HFF-Myc (cell line): ENCODE data around the gene DTNBP1.
A peak's percentile ranks its signal among the peaks of the same experiment; 100 is the strongest.

Experiments used
- DNase-seq: peaks from one replicate; pipeline ENCODE4 v3.0.0-alpha.2; 2011; ENCODE audit warnings: low read depth; ENCODE audit errors: extremely low read depth
- H3K4me3 ChIP-seq: replicated peaks from 2 replicates; pipeline ENCODE4 v1.5.1; 2011; ENCODE audit warnings: low read depth, mild to moderate bottlenecking, control low read depth, low read length
- CTCF ChIP-seq: IDR thresholded peaks from 2 replicates; pipeline ENCODE4 v1.5.1; 2012; ENCODE audit warnings: mild to moderate bottlenecking, low read depth, low read length, control low read depth; ENCODE audit errors: missing control alignments

Gene DTNBP1, protein sequence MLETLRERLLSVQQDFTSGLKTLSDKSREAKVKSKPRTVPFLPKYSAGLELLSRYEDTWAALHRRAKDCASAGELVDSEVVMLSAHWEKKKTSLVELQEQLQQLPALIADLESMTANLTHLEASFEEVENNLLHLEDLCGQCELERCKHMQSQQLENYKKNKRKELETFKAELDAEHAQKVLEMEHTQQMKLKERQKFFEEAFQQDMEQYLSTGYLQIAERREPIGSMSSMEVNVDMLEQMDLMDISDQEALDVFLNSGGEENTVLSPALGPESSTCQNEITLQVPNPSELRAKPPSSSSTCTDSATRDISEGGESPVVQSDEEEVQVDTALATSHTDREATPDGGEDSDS

DNA sequence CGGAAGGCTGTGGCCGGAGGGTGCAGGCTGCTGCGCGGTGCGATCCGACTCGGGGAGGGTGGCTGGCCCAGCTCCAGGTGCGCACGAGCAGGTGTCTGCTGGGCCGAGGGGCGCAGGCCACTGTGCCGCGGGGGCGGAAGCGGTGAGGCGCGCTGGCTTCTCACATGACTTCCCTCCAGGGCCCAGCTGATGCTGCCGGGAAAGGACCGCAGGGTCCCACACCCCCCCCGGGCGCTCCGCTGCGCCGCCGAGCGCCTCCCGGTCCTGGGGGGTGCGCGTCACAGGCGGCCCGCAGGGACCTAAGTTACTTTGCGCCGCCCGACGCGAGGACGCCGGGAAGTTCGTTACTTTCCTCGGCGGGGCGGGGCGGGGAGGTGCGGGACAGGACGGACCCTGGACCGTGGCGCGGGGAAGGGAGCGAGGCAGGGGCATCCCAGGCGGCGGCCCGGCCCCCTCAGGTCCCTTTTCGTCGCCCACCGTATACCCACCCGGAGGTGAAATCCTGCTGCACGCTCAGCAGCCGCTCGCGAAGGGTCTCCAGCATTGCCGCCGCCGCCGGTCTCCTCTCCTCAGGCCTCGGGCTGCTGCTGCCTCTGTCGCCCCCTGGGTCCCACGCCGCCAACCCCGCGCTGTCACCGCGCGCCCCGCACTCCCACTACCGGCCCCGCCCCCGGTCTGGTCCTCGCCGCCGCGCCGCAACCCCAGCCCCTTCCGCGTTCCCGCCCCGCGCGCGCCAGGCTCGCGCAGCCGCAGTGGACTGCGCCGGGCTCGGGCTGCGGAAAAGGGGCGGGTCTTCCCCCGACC, at the start of gene DTNBP1:
DTNBP1 (minus strand) TSS at position 703 of the 804 bp plus-strand sequence; CDS start at position 544, 159 bp downstream.
- no peak for TF ChIP-seq CTCF
- peak within 1 kb of the TSS; percentile 71 for H3K4me3 ChIP-seq
- DNase-seq: no peak

- no peak overlapping the region for H3K4me3 ChIP-seq
- no peak for TF ChIP-seq CTCF
- no peak for DNase-seq
Measured at GRCh38 chr6:15709651-15710269, 46.9 kb upstream of the DTNBP1 start.

DNA sequence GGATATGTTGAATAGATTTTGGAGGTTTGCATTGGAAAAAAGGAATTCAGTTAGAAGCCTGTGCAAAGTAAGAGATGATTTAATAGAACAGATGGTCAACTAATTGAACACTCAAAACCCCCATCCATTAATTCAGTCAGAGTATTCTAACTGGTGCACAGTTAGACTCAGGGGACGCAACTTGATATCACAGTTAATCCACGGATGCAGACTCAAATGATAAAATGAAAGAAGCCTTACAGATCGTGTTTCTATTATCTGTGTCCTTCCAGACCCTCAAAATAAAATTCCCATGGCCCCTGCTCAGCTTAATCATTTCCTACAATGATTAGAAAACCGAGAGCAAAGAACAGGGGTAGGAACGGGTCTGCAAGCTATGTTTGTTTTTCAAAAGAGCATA, 45.4 kb upstream of the DTNBP1 start:
- no peak for TF ChIP-seq CTCF
- DNase-seq: no peak
- no peak overlapping the region for H3K4me3 ChIP-seq

DNA sequence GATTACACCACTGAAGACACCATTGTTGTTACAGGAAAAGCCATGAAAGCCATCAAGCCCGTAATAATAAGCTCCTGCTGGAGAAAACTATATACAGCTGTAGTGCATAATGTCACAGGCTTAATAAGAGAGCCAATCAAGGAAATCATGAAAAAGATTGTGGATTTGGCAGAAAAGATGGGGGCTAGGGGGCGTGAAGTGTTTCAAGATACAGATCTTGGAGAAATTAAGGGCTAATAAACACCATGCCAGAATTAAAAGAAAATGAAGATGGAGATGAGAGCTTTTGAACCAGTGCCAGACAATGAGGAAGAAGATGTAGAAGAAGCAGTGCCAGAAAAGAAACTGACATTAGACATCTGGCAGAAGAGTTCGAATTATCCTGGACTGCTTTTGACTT, 43.2 kb upstream of the DTNBP1 start:
- no peak for TF ChIP-seq CTCF
- H3K4me3 ChIP-seq: no peak overlapping the region
- DNase-seq: no peak

DNA sequence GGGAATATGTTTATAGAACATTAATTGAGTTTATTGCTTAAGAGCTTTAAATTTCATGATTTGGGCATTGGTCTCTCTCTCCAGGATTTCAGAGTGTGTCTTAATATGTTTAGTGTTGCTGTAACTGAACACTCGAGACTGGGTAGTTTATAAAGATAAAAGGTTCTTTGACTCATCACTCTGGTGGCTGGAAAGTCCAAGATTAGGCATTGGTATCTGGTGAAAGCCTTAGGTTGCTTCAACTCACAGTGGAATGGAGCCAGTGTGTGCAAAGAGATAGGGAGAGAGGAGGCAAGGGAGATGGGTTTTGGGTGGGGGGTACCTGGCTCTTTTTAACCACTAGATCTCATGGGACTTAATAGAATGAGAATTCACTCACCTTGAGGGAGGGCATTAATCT, 35.6 kb upstream of the DTNBP1 start:
- DNase-seq: no peak
- no peak overlapping the region for H3K4me3 ChIP-seq
- TF ChIP-seq CTCF: no peak

- H3K4me3 ChIP-seq: no peak overlapping the region
- TF ChIP-seq CTCF: no peak
- DNase-seq: no peak
Measured at GRCh38 chr6:15697895-15698294, 35.1 kb upstream of the DTNBP1 start.
